Measurements from ENCODE around the gene FYN. TPM values are rescaled to one million over a fixed set of nuclear protein-coding genes. Genes with fewer than 3 reads are reported as not detected.

FYN gene
- polyA plus RNA-seq, 3 donors, result 88.4 to 149 (median 114) TPM

DNA sequence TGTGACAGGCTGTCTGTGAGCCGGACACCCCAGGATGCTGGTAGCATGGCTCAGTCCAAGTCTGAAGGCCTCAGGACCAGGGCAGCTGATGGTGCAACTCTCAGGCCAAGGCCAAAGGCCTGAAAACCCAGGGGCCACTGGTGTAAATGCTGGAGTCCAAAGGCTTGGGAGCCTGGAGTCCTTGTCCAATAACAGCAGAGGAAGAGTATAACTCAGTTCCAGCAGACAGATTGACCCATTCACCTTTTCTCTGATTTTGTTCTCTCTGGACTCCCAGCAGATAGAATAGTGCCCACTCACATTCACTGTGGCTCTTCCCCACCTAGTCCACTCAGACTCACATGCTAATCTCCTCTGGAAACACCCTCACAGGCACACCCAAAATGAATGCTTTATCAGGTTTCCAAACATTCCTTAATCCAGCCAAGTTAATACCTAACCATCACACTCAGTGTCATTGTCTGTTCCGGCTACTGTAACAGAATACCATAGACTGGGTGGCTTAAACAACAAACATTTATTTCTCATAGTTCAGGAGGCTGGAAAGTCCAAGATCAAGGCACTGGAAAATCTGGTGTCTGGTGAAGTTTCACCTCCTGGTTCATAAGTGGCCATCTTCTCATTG lies 262.6 kb downstream of the FYN start:
- Histone ChIP-seq H3K27ac (ENCODE audit: low read depth in 1 of 2, low read length in 2 of 2) (no peak overlapping the region), H3K27me3 (ENCODE audit: control insufficient read depth in 2 of 2, insufficient read depth in 2 of 2, low read length in 2 of 2) (no peaks in the 10 kb centered on the region), H4K20me1 (ENCODE audit: insufficient read depth, low read length) (no peaks in the 10 kb centered on the region), H3K79me2 (ENCODE audit: insufficient read depth, low read length) (no peaks in the 10 kb centered on the region), H3K4me3 (replicated peaks in 1 of 3; ENCODE audit: low read depth in 2 of 3, low read length in 3 of 3) (no peak overlapping the region), H3K9me3 (replicated peaks in 1 of 2; ENCODE audit: control insufficient read depth in 1 of 2, insufficient read depth in 1 of 2, low read length in 2 of 2) (peaks cover 0 to 13% of the 10 kb centered on the region in 2 donors), H3K36me3 (replicated peaks in 1 of 2; ENCODE audit: control insufficient read depth in 1 of 2, insufficient read depth in 2 of 2, low read length in 2 of 2) (no peaks in the 10 kb centered on the region), H2AFZ (ENCODE audit: insufficient read depth, low read depth, low read length, poor library complexity, severe bottlenecking) (no peak overlapping the region), H3K4me2 (replicated peaks; ENCODE audit: extremely low read depth, low read length, poor library complexity, severe bottlenecking) (no peak overlapping the region), H3K9ac (ENCODE audit: insufficient read depth, low read length, poor library complexity, severe bottlenecking) (no peak overlapping the region), H3K4me1 (ENCODE audit: control insufficient read depth in 1 of 2, insufficient read depth in 2 of 2, low read length in 2 of 2) (peaks cover 13 to 18% of the 10 kb centered on the region in 2 donors)
- H3K4me1 Mint-ChIP-seq, result peaks cover 26% of the 10 kb centered on the region
- DNase-seq, result no peak
- H3K9me3 Mint-ChIP-seq, result peaks cover 0 to 10% (median 7%) of the 10 kb centered on the region in 7 donors
- H3K27me3 Mint-ChIP-seq (ENCODE audit: low read depth in 3 of 3), result peaks cover 0 to 2% (median 0%) of the 10 kb centered on the region in 3 donors
- WGBS (ENCODE audit: insufficient coverage), result 100% methylated on average over 2 of the region's 2 CpGs
- no peak overlapping the region for H3K27ac Mint-ChIP-seq
- H3K4me3 Mint-ChIP-seq, result no peak overlapping the region
- no peaks in the 10 kb centered on the region for H3K36me3 Mint-ChIP-seq
- TF ChIP-seq, protein P1, sequence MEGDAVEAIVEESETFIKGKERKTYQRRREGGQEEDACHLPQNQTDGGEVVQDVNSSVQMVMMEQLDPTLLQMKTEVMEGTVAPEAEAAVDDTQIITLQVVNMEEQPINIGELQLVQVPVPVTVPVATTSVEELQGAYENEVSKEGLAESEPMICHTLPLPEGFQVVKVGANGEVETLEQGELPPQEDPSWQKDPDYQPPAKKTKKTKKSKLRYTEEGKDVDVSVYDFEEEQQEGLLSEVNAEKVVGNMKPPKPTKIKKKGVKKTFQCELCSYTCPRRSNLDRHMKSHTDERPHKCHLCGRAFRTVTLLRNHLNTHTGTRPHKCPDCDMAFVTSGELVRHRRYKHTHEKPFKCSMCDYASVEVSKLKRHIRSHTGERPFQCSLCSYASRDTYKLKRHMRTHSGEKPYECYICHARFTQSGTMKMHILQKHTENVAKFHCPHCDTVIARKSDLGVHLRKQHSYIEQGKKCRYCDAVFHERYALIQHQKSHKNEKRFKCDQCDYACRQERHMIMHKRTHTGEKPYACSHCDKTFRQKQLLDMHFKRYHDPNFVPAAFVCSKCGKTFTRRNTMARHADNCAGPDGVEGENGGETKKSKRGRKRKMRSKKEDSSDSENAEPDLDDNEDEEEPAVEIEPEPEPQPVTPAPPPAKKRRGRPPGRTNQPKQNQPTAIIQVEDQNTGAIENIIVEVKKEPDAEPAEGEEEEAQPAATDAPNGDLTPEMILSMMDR (IDR thresholded peaks at IDR 0.05), result no peak
- intact Hi-C loops (cut with micrococcal nuclease), result no loop called here

Other genes with a start within 250 kb of the FYN start
- not detected for gene CCN6, start 180.7 kb upstream of the FYN start, polyA plus RNA-seq
- 1 to 10 TPM; 2.1 to 4.6 (median 2.7) TPM for gene TUBE1, start 214.0 kb upstream of the FYN start, polyA plus RNA-seq
- gene FAM229B, start 214.1 kb upstream of the FYN start, polyA plus RNA-seq, result under 1 TPM in 2 of 3 donors, not detected in 1; 0.03 to 0.64 TPM

Measured in CD14-positive monocyte (primary cell).